Epithelial cell of esophagus (primary cell): ENCODE measurements around the gene GOLGA1.
"Not testable (repeated sequence)": the region's sequence is repeated elsewhere in the genome, so short reads cannot be mapped to it uniquely, and the experiment has no call there.

Experiments used
- DNase-seq: peaks from one replicate; pipeline ENCODE4 v3.0.0; 2010; ENCODE audit warnings: low read depth
- H3K4me3 ChIP-seq: 2 replicates; pipeline ENCODE4 v1.5.1; 2011; ENCODE audit warnings: mild to moderate bottlenecking, low read length, control low read depth
- CTCF ChIP-seq: IDR thresholded peaks from 2 replicates; pipeline ENCODE4 v1.5.1; 2011; ENCODE audit warnings: low read depth, mild to moderate bottlenecking, low read length, control low read depth, inconsistent platforms; ENCODE audit not compliant: insufficient read depth; ENCODE audit errors: missing control alignments

GOLGA1 gene

DNA sequence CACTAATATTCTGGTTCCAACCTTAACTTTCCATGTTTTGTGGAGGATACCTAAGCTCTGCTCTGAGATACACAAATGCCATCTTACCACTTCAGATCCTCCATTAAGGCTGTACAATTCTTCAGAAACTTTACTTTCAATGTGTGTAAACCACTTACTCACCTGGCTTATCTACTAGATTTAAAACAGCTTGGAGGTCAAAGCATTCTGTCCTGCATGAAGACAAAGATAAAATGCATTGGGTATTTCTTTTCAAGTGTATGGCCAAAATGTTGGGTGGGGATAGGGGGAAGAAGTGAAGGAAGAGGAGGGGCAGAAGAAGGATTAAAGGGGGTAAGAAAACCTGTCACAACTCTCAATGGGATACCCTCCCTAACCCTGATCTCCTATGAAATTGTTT lies 939 bp downstream of the GOLGA1 start:
- no peak for TF ChIP-seq CTCF
- H3K4me3 ChIP-seq = peak overlapping the region; percentile 82
- DNase-seq = no peak

DNA sequence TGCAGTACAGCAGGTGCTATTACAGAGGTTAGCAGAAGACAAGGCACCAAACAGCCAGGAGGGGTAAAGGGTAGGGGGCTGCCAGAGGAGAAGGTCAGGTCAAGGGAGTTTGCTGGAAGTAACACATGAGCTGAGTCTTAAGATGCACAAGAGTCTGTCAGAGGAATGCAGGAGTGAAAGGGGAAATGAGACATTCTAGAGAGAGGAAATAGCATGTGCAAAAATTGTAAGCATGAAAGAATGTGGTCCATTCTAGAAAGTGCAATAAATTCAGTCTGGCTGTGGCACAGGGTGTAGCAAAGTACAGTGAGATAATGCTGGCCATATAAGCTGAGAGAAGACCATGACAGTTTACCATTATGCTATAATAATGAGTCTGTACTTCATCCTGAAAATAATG lies 6.6 kb downstream of the GOLGA1 start:
- no peak overlapping the region for H3K4me3 ChIP-seq
- no peak for TF ChIP-seq CTCF
- no peak for DNase-seq

GRCh38 chr9:124932333-124932732 lies 8.6 kb downstream of the GOLGA1 start:
- no peak for TF ChIP-seq CTCF

GRCh38 chr9:124929464-124929863 lies 11.4 kb downstream of the GOLGA1 start:
- no peak overlapping the region for H3K4me3 ChIP-seq
- DNase-seq = no peak
- no peak for TF ChIP-seq CTCF

More at GRCh38 chr9:124932333-124932732, 8.6 kb downstream of the GOLGA1 start:
- no peak overlapping the region for H3K4me3 ChIP-seq
- DNase-seq = no peak

DNA sequence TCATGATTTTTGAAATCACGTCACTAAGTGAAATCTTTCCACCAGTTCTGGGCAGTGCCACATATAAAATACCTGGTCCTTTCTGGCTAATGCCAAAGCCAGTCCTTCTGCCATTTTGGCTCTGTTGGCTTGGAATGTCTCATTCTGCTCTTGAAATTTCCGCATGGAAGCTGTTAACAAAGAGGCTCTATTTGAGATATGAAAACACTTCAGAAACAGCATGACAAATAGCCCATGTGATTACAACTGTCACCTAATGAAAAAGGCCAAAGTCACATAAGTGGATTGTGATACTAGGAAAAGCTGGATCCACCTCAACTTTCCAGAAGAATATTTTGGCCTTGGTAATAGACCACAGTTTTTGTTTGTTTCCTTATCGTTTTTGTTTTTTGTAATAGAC lies 12.8 kb downstream of the GOLGA1 start:
- no peak overlapping the region for H3K4me3 ChIP-seq
- TF ChIP-seq CTCF = no peak
- DNase-seq = no peak

DNA sequence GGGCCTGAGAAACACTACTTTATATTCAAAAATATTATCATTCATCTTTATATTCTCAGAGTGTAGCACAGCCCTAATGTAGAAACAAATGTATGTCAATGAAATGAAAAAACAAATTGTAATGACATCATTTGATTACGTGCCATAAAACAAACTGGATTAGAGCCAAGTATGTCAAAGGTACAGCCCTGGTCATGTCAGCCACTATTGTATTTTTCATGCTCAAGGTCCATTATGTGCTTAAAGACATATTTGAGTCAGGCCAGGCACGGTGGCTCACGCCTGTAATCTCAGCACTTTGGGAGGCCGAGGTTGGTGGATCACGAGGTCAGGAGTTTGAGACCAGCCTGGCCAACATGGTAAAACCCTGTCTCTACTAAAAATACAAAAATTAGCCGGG lies 20.5 kb downstream of the GOLGA1 start:
- not testable (repeated sequence) for H3K4me3 ChIP-seq, DNase-seq

GRCh38 chr9:124914753-124915405 lies 26.0 kb downstream of the GOLGA1 start:
- no peak overlapping the region for H3K4me3 ChIP-seq
- no peak for DNase-seq
- TF ChIP-seq CTCF = no peak
